Right lung (tissue), 10 donors: ENCODE data around the gene GRM1. TPM values are rescaled to one million over a fixed set of nuclear protein-coding genes. Genes with fewer than 3 reads are reported as not detected.

ENCODE experiments used
- DNase-seq, 2 donors: peaks; one replicate each; pipeline ENCODE4 v3.0.0-alpha.2; 2013
- long read RNA-seq, 8 donors: transcript quantifications; one replicate each; lab custom pipeline, GENCODE V29; 2026
- polyA plus RNA-seq, 5 donors: library from polyadenylated mRNA; unstranded; fragments of 120-200 nt; gene quantifications; one replicate each; pipeline versions ENCODE4 v1.2.1 to v1.2.3, GENCODE V29; 2013; ENCODE audit warnings: inconsistent platforms in 1 of 5, low replicate concordance in 1 of 5; ENCODE audit not compliant: insufficient read length in 5 of 5, insufficient read depth in 1 of 5

The GRM1 gene
- under 1 TPM; 0.04 to 0.09 (median 0.05) TPM for polyA plus RNA-seq
- long read RNA-seq, donor 1 = 0 reads
- long read RNA-seq, donor 2 = 0 reads
- long read RNA-seq, donor 3 = 0 reads
- long read RNA-seq, donor 4 = 0 reads
- long read RNA-seq, donor 5 = 0 reads
- long read RNA-seq, donor 6 = 0 reads
- long read RNA-seq, donor 7 = 0 reads
- long read RNA-seq, donor 8 = 0 reads

GRCh38 chr6:146028851-146029572 is at the start of gene GRM1:
GRM1 (plus strand) TSS chr6:146029062; CDS start chr6:146029518, 456 bp downstream.
- DNase-seq = no peak

GRCh38 chr6:146009338-146009737 is 19.5 kb upstream of the GRM1 start:
- no peak for DNase-seq

DNA sequence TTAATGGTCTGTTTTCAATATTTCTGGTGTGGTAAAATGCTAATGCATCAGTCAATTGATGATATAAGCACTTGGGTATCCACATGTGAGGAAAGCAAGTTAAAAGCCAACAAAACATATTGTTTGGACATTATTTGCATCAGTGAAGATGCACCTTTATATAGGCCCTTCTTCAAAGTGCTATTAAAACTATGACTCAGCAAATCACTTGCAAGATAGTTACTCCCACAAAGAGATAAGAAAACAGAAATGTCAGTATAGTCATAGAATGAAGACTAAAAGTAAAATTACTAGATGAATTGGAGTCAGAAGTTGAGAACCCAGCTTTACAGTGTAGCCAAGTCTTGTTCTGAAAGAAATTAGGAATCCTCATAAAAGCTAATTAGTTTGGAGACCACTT is 14.6 kb upstream of the GRM1 start:
- DNase-seq = no peak

GRCh38 chr6:146017672-146018071 is 11.2 kb upstream of the GRM1 start:
- no peak for DNase-seq

- DNase-seq = no peak
These were observed 2.0 kb upstream of the GRM1 start for GRCh38 chr6:146026873-146027272.

DNA sequence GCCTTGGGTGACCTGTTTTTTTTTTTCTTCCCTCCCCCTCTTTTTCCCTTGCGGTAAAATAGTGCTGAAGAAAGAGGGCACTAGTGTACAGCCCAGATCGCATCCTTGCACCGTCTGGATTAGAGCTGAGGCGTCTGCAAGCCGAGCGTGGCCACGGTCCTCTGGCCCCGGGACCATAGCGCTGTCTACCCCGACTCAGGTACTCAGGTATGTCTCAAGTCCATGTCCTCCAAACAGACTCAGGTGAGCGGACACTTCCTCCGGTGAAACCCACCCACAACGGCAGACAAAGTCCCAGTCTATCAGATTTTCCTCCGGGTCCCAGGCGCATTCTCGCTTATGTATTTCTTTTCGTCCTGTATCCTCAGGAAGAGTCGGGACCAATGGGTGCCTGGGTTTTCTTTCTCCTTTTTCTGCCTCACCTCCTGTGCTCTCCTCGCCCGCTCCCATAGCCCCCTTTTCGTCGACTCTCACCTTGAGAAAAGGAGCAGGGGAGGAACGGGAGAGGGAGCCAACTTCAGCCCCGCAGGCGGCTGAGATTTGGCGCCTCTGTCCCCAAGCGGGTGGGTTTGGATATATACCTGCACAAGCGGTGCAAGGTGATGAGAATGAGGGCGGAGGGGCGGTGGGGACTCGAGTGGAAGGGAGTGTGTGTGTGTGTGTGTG is 1.1 kb upstream of the GRM1 start:
- no peak for DNase-seq

DNA sequence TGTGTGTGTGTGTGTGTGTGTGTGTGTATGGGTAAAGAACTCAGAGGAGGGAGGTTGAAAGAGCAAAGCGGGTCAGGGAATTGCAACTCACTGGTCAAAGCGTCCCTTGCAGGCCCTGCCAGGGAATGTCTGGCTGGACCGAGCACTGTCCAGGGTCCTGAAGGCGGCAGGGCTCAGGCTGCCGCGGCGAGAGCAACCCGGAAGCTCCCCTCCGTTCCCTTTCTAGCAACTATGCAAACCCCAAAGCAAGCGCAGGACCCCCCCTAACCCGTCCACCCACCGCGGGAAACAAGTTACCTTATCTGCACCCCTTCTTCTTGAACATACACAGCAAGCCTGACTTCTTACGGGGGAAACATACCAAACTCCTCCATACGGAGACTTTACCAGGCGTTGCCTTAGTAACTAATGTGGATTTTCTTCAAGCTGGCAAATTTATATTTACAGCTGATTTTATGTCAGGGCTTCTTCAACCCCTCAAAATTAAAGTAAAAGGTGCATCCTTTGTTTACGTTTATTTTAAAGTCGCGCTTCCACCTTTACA is 538 bp upstream of the GRM1 start:
- DNase-seq = peak; percentile 55 to 63

DNA sequence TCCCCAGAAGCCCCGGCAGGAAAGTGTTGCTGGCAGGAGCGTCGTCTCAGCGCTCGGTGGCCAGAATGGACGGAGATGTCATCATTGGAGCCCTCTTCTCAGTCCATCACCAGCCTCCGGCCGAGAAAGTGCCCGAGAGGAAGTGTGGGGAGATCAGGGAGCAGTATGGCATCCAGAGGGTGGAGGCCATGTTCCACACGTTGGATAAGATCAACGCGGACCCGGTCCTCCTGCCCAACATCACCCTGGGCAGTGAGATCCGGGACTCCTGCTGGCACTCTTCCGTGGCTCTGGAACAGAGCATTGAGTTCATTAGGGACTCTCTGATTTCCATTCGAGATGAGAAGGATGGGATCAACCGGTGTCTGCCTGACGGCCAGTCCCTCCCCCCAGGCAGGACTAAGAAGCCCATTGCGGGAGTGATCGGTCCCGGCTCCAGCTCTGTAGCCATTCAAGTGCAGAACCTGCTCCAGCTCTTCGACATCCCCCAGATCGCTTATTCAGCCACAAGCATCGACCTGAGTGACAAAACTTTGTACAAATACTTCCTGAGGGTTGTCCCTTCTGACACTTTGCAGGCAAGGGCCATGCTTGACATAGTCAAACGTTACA is 817 bp downstream of the GRM1 start:
- no peak for DNase-seq

- DNase-seq = no peak
These were observed 3.5 kb downstream of the GRM1 start for GRCh38 chr6:146032387-146032786.

- no peak for DNase-seq
These were observed 11.5 kb downstream of the GRM1 start for GRCh38 chr6:146040360-146040759.

DNA sequence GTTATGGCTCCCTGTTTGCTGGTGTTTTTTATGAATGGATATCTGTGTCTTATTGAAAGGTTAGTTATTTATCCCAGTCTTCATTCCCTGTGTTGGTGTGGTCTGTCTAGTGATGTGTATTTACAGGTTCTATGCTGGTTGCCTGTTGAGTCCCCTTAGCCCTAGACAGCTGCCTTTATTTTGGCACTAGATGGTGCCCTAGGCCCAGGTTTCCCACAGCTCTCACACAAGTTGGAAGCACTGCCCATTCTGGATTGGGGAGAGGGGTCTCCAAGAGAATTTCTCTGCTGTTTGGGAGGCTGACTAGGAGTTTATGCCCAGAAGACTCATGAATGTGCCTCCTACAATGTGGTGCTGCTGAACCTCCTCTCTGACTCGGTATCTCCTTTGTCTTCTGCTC is 12.4 kb downstream of the GRM1 start:
- DNase-seq = no peak

- no peak for DNase-seq
These were observed 18.5 kb downstream of the GRM1 start for GRCh38 chr6:146047371-146047770.

DNA sequence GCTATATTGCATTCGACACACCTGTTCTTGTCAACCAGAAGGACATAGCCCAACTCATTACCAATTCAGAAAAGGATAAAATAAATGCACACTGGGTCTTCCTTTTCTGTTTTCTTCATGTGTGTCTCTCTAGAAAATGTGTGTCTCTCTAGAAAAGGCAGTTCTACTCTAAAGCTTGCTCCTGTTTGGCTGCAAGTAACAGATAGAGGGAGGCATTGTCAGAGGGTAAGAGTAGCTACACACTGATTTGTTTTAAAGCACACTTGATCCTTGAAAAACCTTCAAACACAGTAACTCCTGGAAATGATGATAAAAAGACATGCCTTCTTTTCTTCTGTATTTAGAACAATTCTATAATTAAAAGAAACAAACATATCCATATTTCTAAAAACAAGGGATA is 21.3 kb downstream of the GRM1 start:
- no peak for DNase-seq

GRCh38 chr6:146056506-146056905 is 27.6 kb downstream of the GRM1 start:
- DNase-seq = peak in 1 of 2 donors; percentile 8

GRCh38 chr6:146065690-146066089 is 36.8 kb downstream of the GRM1 start:
- DNase-seq = no peak

DNA sequence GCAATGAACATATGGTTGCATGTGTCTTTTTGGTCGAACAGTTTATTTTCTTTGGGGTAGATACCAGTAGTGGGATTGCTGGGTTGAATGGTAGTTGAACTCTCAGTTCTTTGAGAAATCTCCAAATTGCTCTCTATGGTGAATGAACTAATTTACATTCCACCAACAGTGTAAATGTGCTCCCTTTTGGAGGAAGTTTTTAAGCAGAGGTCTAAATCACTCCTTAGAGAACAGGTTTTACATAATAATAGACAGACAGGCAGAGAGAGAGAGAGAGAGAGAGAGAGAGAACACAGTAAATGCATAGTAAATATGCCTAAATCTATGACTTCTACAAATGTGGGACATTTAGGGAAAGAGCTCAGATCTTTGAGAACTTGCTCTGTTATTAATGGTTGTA is 37.6 kb downstream of the GRM1 start:
- no peak for DNase-seq

GRCh38 chr6:146071781-146072180 is 42.9 kb downstream of the GRM1 start:
- DNase-seq = no peak

GRCh38 chr6:146077992-146078391 is 49.1 kb downstream of the GRM1 start:
- DNase-seq = no peak

DNA sequence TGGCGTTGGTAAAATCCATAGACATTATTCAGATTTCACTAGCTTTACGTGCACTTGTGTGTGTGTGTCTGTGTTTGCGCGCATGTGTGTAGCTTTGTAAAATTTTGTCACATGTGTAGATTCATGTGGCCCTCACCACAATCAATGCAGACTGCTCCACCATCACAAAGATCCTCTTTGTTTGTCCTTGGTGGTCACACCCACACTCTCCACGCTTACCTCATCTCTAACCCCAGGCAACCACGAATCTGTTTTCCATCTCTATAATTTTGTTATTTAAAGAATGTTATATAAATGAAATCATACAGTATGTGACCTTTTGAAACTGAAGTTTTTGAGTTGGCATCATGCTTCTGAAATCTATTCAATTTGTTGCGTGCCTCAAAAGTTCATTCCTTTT is 58.5 kb downstream of the GRM1 start:
- no peak for DNase-seq

- no peak for DNase-seq
These were observed 61.6 kb downstream of the GRM1 start for GRCh38 chr6:146090474-146090873.

DNA sequence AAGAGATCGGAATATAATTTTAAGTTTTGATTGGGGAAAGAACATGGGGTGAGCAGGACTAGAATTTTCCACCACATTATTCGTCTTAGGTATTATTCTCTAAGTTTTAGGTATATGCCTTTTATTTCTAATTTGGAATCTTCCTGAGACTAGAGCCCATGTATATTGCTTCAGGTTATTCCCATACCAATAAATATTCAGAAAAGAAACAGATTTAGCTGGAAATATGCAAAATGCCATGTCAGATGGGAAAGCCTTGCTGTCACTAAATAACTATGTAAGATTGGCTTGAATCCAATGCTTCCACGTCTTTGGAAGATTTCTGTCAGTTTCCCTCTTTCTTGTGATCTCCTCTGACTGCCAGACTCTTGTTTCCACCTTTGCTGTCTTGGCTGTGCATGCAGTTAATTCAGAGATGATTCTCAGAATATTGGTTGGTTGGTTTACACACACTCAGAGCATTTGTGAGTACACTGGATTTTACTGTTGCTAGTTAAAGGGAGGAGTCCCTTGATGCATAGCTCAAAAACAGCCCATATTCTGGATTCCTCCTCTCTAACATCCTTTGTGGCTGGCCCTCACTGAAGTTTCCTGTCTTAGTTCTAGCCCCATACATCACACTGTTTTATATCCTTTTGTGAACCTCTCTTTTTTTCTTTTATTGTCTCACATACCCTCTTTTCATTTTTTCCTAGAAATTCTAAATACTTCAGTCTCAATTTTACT is 64.3 kb downstream of the GRM1 start:
- DNase-seq = no peak

DNA sequence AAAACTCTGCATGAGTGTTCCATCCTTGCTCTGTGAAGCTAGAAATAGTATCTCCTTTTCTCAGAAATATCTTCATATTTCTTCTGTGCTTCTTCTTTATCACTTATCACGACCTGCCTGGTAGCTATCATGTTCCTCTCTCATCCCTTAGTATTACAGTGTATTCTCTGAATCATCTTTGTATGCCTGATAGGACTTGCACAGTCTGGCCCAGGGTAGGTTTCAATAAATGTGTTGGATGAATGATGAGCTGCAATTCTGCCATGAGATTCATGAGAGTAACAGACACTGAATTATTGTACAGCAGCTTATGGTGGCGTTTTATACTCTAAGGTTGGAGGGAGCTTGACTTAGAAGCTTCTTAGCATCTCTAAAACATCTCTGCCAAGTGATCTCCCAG is 66.6 kb downstream of the GRM1 start:
- DNase-seq = no peak
